ENCODE data around the gene CSH2.

GRCh38 chr17:63859257-63859656 is 14.2 kb downstream of the CSH2 start:
- no peak for TF ChIP-seq EZH2 (IDR thresholded peaks at IDR 0.05; ENCODE audit: low read depth, low read length, severe bottlenecking)
- no peak for TF ChIP-seq BRCA1 (IDR thresholded peaks at IDR 0.05; ENCODE audit: low read depth, low read length)
- TF ChIP-seq MAFK (IDR thresholded peaks at IDR 0.05; ENCODE audit: low read depth, low read length), result no peak
- no peak for TF ChIP-seq CTCF (IDR thresholded peaks at IDR 0.05; ENCODE audit: control extremely low read depth in 1 of 3, insufficient read depth in 1 of 3, low read depth in 1 of 3, low read length in 3 of 3)
- no peak for TF ChIP-seq SRF (IDR thresholded peaks at IDR 0.05; ENCODE audit: low read depth, low read length)
- TF ChIP-seq SP1 (IDR thresholded peaks at IDR 0.05; ENCODE audit: low read depth, low read length), result no peak
- TF ChIP-seq POLR2A (IDR thresholded peaks at IDR 0.05; ENCODE audit: control extremely low read depth in 1 of 2, low read depth in 2 of 2, low read length in 2 of 2), result no peak
- no peak for TF ChIP-seq ASH2L (IDR thresholded peaks at IDR 0.05; ENCODE audit: low read length)
- no peak for TF ChIP-seq GABPA (IDR thresholded peaks at IDR 0.05; ENCODE audit: borderline replicate concordance, insufficient read depth, low read length)
- TF ChIP-seq SAP30 (IDR thresholded peaks at IDR 0.05; ENCODE audit: insufficient read depth, insufficient replicate concordance, low read length), result no peak
- no peak for TF ChIP-seq KDM5A (IDR thresholded peaks at IDR 0.05; ENCODE audit: low read length)
- TF ChIP-seq ZNF274 (IDR thresholded peaks at IDR 0.05; ENCODE audit: borderline replicate concordance, extremely low read depth, low read length), result no peak
- no peak for TF ChIP-seq RAD21 (IDR thresholded peaks at IDR 0.05 in 1 of 2, conservative IDR thresholded peaks at IDR 0.05 in 1 of 2; ENCODE audit: low read depth in 2 of 2, low read length in 2 of 2)
- no peak for TF ChIP-seq JUND (IDR thresholded peaks at IDR 0.05; ENCODE audit: low read length)

Measured in H1 (cell line).